Thyroid gland (tissue), 4 donors: ENCODE data around the gene CTU1.

ENCODE experiments used
- CTCF ChIP-seq, 6 experiments: fragments of 200-600 bp in 3 of 6; fragments of 450-650 bp in 3 of 6; sonication (generic) in 3 of 6; IDR thresholded peaks; one replicate each; pipeline ENCODE4 v1.5.1; 2016 to 2019; ENCODE audit warnings: antibody characterized with exemption in 6 of 6, mild to moderate bottlenecking in 2 of 6, inconsistent platforms in 1 of 6, moderate library complexity in 1 of 6
- POLR2A ChIP-seq, 2 donors: fragments of 450-650 bp; IDR thresholded peaks; one replicate each; pipeline ENCODE4 v1.6.1; 2017; ENCODE audit warnings: antibody characterized with exemption in 2 of 2, mild to moderate bottlenecking in 2 of 2, moderate library complexity in 1 of 2

- no peak for TF ChIP-seq CTCF (IDR thresholded peaks at IDR 0.05)
- TF ChIP-seq POLR2A (IDR thresholded peaks at IDR 0.05): no peak
Measured at GRCh38 chr19:51060336-51060735, 47.9 kb downstream of the CTU1 start.
